KOPT-K1 (cell line): Measurements from ENCODE around the gene VAMP2.
A peak's percentile ranks its signal among the peaks of the same experiment; 100 is the strongest.

ENCODE experiments used
- H3K27ac ChIP-seq: fragments of 200-600 bp; sonication (generic); 2 replicates; pipeline ENCODE4 v1.5.1; 2016; ENCODE audit warnings: antibody characterized with exemption, mild to moderate bottlenecking, low read depth, low read length; ENCODE audit not compliant: poor library complexity, severe bottlenecking
- H3K36me3 ChIP-seq: fragments of 200-600 bp; sonication (generic); 2 replicates; pipeline ENCODE4 v1.5.1; 2017; ENCODE audit warnings: antibody characterized with exemption, mild to moderate bottlenecking, low read length, moderate library complexity; ENCODE audit not compliant: insufficient read depth
- H3K9me3 ChIP-seq: fragments of 200-600 bp; sonication (generic); 2 replicates; pipeline ENCODE4 v1.5.1; 2017; ENCODE audit warnings: antibody characterized with exemption, low read length, mild to moderate bottlenecking; ENCODE audit not compliant: insufficient read depth, poor library complexity, severe bottlenecking

Gene VAMP2

DNA sequence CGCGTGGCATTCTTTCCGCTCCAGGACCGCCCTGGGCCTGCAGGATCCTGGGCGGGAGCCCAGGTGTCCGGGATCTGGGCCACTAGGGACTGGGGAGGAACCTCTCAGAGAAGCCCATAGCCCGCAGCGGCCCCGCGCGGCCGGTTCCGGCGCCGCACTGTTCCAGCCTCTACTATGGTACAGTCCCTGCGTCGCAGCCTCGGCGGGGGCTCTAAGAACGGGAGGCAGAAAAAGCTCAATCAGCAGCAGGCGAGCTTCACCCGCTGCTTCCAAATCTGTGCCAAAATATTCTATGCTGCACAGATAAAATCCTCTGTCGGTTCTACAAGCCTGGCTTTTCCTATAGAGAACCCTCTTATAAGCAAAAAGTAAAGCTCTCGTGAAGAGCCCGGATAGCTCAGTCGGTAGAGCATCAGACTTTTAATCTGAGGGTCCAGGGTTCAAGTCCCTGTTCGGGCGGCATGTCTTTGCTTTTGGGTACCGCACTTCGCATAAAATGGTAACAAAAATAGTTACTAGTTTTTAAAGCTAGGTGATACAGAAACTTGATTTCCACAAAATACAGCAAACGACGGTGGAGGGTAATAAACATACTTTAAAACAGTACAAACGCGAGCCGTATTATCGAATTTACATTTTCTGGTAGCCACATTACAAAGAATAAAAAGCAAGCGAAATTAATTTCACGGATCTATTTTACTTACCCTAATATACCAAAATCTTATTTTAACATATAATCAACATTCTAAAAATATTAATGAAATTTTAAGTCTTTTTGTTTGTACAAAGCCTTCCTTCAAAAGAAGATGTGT lies 43.8 kb downstream of the VAMP2 start:
- Histone ChIP-seq H3K9me3 (no peaks in the 10 kb centered on the region), H3K27ac (peak overlapping the region; percentile 37), H3K36me3 (no peaks in the 10 kb centered on the region)

- H3K36me3 ChIP-seq = no peaks in the 10 kb centered on the region
- no peaks in the 10 kb centered on the region for H3K9me3 ChIP-seq
- peak within 1 kb of the TSS; percentile 37 for H3K27ac ChIP-seq
Measured at GRCh38 chr17:8117980-8118768, 44.6 kb downstream of the VAMP2 start, which contains the start of gene ALOXE3. ALOXE3 (minus strand) TSS chr17:8118514; CDS start chr17:8117990, 524 bp downstream.

DNA sequence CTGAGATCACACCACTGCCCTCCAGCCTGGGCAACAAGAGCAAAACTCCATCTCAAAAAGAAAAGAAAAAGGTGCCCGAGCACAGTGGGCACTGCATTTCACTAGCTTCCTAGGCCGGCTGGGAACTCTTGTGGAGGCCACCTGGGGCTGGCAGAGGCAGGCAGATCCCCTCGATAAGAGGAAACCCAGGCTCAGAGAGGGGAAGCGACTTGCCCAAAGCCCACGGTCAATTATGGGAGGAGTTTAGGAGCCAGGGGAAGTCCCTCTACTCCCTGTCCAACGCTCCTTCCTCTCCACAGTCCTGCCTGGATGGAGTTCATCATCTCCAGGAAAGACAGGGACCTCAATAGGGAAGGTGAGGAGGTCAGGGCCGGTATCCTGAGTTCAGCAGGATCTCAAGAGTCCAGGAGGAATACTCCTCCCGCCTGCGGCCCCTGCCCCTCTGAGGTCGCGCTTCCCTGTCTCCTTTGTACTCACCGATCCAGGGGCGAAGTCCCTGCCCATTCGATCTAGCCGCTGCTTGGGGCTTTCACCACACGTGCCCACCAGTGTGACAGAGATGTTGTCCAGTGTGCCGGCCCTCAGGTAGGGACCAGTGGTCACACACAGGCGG lies 45.3 kb downstream of the VAMP2 start:
- Histone ChIP-seq H3K36me3 (no peaks in the 10 kb centered on the region), H3K9me3 (no peaks in the 10 kb centered on the region), H3K27ac (no peak overlapping the region)

DNA sequence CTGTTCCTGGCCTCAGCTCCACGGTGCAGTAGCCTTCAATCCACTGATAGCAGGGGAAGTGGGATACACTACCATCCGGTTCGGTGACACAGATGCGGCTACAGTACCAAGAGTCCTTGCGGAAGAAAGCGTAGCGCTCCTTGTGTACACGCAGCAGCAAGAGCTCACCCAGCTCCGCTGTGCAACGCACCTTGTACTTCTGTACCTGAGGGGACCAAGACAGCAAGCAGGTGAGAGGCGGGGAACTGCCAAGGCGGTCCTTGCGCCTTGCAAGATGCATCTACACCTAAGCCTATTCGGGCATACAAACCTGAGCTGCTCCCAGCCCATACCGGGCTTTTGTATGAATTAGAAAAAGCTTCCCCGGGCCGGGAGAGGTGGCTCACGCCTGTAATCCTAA lies 46.0 kb downstream of the VAMP2 start:
- H3K27ac ChIP-seq = no peak overlapping the region
- H3K36me3 ChIP-seq = no peaks in the 10 kb centered on the region
- H3K9me3 ChIP-seq = no peaks in the 10 kb centered on the region

DNA sequence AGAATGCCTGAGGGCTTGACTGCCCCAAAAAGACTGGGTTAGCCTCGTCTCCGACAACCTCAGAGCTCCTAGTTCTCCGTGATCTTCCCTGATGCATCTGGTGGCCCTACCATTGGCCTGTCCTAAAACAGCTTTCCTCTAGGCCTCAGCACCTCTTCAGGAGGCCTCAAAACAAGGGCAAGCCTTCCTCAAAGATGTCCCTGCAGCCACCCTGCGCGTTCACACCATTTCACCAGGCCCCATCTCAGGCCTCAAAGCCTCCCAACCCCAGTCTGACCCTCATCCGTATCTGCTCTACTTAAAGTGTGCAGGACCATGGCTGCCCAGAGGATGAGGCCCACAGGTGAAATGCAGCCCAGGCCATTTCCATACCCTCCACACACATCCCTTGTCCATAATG lies 51.8 kb downstream of the VAMP2 start:
- H3K9me3 ChIP-seq = no peaks in the 10 kb centered on the region
- H3K27ac ChIP-seq = no peak overlapping the region
- no peaks in the 10 kb centered on the region for H3K36me3 ChIP-seq

DNA sequence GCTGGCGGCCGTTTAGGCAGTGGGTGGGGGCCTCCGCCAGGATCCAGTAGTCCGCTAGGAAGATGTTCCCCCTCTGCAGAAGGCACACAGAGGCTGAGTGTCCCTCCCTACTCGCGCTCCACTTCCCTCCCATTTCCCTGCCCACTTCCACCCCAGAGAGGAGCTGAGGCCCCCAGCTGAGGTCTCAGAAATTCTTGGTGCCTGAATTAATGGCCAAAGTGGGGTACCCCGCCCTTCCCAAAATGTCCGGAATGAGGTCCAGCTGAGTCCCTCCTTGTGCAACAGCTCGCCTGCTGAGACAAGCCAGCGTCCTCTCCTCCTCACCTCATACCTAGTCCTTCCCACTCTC lies 52.3 kb downstream of the VAMP2 start:
- Histone ChIP-seq H3K36me3 (no peaks in the 10 kb centered on the region), H3K9me3 (no peaks in the 10 kb centered on the region), H3K27ac (no peak overlapping the region)

DNA sequence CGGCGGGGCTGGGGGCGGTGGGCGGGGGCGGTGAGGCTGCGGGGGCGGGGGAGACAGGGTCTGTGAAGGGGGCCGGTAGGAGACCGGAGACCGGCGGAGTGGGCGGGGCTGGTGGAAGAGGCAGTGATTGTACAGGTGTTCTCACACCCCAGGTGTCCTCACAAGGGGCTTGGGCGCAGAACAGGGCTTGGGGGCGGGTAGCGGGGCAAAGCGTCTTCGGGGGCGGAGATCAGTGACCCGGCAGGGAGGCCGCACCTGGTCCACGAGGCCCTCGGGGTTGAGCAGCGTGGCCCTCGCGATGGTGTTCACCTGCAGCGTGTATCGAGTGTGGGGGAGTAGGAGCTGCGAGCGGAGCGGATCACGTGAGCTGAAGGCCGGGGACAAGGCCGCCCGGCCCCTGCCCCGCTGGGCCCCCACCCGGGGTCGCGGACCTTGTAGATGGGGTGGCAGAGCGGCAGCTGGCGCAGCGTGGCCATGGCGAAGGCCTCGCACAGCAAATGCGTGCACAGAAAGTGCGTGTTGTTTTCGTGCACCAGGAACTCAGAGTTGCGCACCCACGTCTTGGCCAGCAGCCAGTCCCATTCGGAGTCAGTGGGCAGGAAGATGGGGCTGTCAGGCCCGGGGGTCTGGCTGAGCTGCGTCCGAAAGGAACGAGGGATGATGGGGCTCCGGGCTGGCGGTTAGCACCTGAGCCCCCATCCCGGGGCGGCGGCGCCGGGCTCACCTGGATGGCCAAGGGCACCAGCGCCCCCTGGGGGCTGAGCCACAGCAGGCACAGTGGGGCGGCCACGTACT lies 52.9 kb downstream of the VAMP2 start:
- H3K27ac ChIP-seq = no peak overlapping the region
- no peaks in the 10 kb centered on the region for H3K36me3 ChIP-seq
- no peaks in the 10 kb centered on the region for H3K9me3 ChIP-seq
